Kidney epithelial cell (primary cell): ENCODE data around the gene BDH2. TPM values are rescaled to one million over a fixed set of nuclear protein-coding genes. Genes with fewer than 3 reads are reported as not detected.

Source experiments
- DNase-seq: peaks from one replicate; pipeline ENCODE4 v3.0.0-alpha.2; 2010; ENCODE audit warnings: low read depth
- H3K27me3 ChIP-seq: 2 replicates; pipeline ENCODE4 v1.6.0; 2011; ENCODE audit warnings: low read length; ENCODE audit not compliant: control insufficient read depth, insufficient read depth
- H3K36me3 ChIP-seq: 2 replicates; pipeline ENCODE4 v1.5.1; 2011; ENCODE audit warnings: low read length; ENCODE audit not compliant: control insufficient read depth, insufficient read depth
- H3K4me3 ChIP-seq: 2 replicates; pipeline ENCODE4 v1.5.1; 2011; ENCODE audit warnings: low read depth, mild to moderate bottlenecking, control low read depth, low read length
- total RNA-seq: library from RNA; depleted of rRNA; stranded (reverse); fragments of >200 nt; gene quantifications from 2 replicates; pipeline ENCODE4 v1.2.3, GENCODE V29; 2015
- TF ChIP-seq, protein P1 (sequence below): IDR thresholded peaks from 2 replicates; pipeline ENCODE4 v1.5.1; 2011; ENCODE audit warnings: mild to moderate bottlenecking, moderate library complexity, low read length, control low read depth, inconsistent platforms; ENCODE audit not compliant: insufficient read depth, poor library complexity, severe bottlenecking

BDH2 gene
- total RNA-seq, 1 donor from 2014 or later = 44.5 TPM

DNA sequence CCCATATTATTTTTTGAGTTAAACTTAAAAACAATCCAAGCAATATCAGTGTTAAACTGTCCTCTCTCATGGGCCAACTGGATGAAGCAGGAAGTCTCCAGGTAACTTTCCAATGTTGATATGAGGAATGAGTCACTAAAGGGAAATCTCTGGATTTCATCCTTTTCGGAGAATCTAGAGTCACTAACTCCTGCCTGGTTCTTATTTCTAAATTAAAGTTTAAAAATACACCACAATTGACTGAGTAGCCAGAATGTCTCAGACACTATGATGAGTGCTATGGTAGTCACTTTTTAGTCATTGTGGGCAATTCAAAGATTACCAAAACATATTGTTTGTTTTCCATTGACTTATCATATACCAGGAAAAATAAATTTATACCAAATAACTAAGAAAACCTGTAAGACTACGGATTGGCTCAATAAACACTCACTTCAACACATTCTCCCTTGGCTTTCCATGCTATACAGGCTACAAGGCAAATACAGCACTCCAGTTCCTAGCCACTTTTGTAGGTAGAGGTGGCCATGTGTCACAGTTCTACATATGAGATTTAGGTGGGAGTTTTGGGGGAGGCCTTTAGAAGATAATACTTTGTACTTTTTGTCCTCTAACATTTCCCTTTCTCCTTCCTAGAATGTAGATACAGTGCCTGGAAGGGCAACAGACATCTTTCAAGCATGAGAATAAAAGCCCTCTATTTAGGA is 31.6 kb downstream of the BDH2 start:
- Histone ChIP-seq H3K4me3 (no peak overlapping the region), H3K36me3 (no peaks in the 10 kb centered on the region), H3K27me3 (no peaks in the 10 kb centered on the region)
- TF ChIP-seq, protein P1, sequence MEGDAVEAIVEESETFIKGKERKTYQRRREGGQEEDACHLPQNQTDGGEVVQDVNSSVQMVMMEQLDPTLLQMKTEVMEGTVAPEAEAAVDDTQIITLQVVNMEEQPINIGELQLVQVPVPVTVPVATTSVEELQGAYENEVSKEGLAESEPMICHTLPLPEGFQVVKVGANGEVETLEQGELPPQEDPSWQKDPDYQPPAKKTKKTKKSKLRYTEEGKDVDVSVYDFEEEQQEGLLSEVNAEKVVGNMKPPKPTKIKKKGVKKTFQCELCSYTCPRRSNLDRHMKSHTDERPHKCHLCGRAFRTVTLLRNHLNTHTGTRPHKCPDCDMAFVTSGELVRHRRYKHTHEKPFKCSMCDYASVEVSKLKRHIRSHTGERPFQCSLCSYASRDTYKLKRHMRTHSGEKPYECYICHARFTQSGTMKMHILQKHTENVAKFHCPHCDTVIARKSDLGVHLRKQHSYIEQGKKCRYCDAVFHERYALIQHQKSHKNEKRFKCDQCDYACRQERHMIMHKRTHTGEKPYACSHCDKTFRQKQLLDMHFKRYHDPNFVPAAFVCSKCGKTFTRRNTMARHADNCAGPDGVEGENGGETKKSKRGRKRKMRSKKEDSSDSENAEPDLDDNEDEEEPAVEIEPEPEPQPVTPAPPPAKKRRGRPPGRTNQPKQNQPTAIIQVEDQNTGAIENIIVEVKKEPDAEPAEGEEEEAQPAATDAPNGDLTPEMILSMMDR = no peak
- no peak for DNase-seq

DNA sequence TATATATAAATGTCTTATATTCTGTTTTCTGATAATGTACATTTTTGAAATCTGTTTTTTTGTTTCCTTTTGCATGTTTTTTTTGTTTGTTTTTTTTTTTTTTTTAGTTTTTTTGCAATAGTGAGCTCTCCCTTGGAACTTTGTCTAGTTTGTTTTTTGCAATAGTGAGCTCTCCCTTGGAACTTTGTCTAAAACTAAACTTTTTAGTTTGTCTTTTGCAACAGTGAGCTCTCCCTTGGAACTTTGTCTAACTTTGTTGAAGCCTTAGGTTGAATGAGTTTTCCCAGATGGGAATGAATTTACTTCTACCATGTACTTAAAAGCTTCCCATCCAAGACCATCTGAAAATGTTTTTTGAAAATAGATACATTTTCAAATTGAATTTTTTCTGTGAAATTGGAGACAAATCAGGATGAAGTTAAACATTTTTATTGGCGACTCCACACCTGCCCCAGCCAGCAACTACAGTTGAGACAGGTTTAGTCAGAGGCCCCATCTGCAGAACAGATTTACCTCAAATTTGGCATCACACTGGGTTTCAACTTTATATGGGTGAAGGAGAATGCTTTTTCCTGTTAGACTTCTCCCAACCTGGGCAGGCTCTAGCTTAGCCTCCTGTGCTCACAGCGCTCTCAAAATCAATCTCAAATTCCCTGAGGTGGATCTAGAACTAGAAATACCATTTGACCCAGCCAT is 39.0 kb downstream of the BDH2 start:
- Histone ChIP-seq H3K27me3 (no peaks in the 10 kb centered on the region), H3K36me3 (no peaks in the 10 kb centered on the region), H3K4me3 (no peak overlapping the region)
- DNase-seq = no peak
- TF ChIP-seq, protein P1 = no peak

GRCh38 chr4:103054030-103054429 is 45.6 kb downstream of the BDH2 start:
- Histone ChIP-seq H3K4me3 (no peak overlapping the region), H3K27me3 (no peaks in the 10 kb centered on the region), H3K36me3 (no peaks in the 10 kb centered on the region)
- TF ChIP-seq, protein P1 = no peak
- no peak for DNase-seq

- TF ChIP-seq, protein P1 = no peak
- H3K27me3 ChIP-seq = no peaks in the 10 kb centered on the region
- H3K36me3 ChIP-seq = no peaks in the 10 kb centered on the region
- no peak for DNase-seq
- no peak overlapping the region for H3K4me3 ChIP-seq
Observed at GRCh38 chr4:103052779-103053178, 46.9 kb downstream of the BDH2 start.

GRCh38 chr4:103052145-103052544 is 47.5 kb downstream of the BDH2 start:
- DNase-seq = no peak
- TF ChIP-seq, protein P1 = no peak
- Histone ChIP-seq H3K27me3 (no peaks in the 10 kb centered on the region), H3K36me3 (no peaks in the 10 kb centered on the region), H3K4me3 (no peak overlapping the region)
